HL-60/S4 treated with retinoic acid at 250 ng/mL for 4 days and 3 days (cell line): ENCODE data around the gene SLC39A12.

Source experiments
- in situ Hi-C: fragments of 300-500 bp; cut with MboI; formaldehyde crosslinking; loops from 2 replicates; pipeline ENCODE4 v1.7.0; 2022; ENCODE audit warnings: low sequenced_read_pairs

Gene SLC39A12

DNA sequence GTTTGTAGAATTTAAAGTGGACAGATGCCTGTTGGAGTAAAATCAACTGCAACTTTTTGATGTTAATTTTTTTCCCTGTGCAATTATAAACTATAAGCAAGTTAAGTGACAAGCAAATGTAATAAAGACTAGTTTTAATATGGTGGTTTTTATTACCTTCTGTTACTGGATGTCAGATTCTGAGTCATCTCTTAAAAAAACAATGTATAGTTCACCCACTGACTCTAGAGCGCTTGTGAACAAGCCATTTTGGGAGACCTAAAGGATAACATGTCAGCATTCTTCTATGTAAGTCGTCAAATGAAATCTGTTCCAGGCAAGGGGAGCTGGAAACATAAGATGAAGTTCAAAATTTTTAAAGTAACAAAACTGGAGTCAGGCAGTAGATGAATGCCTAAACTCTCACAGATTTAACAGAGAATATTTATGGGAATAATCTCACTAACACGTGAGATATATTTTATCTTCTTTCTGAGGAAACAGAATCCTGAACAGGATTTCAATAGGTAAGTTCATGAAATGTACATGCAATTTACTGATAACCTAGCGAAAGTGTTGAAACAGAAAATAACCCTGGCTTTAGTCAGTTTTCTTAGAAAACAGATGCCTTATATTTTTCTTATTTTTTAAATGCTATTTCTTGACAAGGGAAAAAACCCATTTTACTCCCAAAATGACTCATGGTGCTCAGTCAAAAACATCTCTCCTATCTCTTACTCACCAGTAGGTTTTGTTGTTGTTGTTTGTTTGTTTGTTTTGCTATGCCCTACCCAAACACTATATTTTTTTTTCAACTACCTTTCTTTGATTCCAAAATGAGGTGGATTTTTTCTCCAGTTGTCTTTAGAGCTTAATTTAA lies 91.7 kb downstream of the SLC39A12 start:
- in situ Hi-C loops, result no loop called here

DNA sequence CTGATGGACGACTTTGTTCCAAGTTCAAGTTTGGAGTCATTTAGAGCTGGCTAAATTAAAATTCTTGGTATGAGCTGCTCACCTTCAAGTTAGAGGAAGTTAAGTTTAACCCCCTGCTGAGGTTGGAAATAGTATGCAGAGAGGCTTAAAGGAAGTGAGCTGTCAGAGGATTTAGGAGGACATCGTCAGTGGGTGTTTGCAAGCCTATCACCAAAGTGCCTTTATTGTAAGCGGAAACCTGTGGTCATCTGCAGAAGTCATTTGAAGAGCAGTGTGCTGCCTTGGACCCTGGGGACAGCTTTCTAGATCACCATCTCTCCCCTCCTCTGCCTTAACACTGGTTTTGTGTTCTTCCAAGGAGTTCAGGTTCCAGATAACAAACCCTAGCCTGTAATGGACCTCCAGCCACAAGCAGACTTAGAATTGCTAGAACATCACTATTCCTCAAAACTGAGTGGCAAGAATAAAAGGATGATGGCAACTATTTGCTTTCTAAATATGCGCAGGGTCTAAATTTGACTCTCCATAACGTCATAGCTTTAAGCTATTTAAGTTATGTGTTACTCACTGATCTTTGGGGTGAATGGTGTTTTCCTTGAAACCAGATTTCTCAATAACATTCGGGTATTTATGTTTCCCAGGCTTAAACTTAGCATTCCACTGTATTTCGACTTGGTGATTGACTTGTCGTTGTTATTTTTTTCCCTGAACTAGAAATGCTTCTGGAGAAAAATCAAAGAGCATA lies 93.4 kb downstream of the SLC39A12 start:
- in situ Hi-C loops, result no loop called here

DNA sequence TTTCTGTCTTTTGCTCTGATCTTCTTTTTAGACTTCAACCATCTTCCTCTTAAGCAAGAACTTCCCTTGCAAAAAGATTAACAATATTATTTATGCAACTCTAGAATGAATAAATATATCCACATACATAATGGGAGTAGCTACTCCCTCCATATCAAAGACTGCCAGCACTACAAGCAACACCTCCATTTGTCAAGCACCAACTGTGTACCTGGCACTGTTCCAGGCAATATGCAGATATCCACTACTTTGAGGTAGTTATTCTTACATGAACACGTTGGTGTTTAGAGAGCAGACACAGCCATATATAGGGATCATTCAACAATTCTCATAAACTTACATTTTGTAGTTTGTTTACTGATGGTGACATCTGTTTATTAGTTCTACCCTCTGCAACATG lies 104.9 kb downstream of the SLC39A12 start:
- in situ Hi-C loops, result no loop called here

DNA sequence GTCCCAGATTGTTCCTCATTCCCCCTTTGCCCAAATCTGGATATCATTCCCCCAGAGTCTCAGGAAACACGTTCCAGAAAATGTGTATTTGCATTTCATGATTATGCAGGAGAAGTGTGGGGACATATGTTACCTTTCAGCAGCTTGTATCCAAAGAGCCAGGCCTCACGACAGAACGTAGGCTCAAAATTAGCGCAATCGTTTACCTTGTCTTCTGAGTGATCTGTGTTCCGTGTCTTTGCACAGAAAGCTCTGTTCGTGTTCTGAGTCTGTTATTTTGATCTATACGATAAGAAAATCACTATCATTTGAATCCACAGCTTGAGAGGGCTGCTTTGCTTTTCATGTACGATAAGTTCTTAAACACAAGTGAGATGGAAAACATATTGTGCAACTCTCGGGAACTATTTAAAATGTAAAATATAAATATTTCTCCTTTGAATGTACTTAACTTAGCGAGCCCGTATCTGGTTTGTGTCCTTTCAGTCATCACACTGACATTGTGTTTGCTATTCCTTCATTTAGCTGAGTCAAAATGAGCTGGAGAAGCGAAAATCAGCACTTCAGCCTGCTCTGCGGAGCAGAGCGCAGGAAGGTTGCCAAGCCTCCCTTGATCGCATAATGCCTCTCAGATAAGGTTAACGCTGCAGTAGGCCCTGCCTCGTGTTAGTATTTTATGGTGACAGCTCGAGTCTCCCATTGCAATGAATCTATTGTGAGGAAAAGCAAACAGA lies 108.3 kb downstream of the SLC39A12 start:
- in situ Hi-C loops, result no loop called here

- in situ Hi-C loops, result no loop called here
Measured at GRCh38 chr10:18066947-18067346, 115.2 kb downstream of the SLC39A12 start.

DNA sequence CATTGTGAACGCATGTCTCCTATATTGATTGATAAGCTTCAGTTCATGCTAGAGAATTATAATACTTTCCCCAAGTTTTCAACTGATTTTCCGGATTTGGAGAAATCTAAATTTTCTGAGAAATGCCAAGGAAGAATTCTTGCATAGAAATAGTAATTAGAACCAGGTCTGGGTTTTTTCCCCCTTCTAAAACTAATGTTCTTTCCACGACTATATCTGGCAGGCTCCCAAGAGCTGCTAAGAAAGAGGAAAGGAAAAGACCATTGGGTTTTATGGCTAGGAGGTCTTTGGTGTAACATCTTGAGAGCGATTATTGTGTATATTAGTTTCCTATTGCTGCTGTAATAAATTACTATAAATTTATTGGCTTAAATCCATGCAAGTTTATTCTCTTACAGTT lies 116.7 kb downstream of the SLC39A12 start:
- in situ Hi-C loops, result no loop called here

- in situ Hi-C loops, result no loop called here
Measured at GRCh38 chr10:18071591-18071990, 119.9 kb downstream of the SLC39A12 start.

DNA sequence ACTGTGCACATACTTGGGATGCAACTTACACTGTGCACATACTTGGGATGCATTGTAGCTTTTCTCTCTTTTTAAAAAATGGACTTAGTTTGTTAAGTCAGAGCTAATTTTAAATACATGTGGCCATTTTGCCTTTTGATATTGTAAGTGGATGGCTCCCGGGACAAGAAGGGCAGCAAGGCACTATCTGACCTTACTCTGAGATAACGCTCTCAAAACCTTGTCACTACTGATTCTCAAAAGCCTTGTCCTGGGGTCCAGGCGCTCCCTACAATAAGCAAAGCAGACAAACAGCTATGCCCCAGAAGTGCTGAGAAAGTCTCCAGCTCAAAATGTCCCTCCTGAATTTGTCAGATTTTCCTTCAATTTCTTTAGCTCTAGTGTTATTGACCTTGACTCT lies 121.6 kb downstream of the SLC39A12 start:
- in situ Hi-C loops, result no loop called here

GRCh38 chr10:18075881-18076280 lies 124.2 kb downstream of the SLC39A12 start:
- in situ Hi-C loops, result no loop called here

DNA sequence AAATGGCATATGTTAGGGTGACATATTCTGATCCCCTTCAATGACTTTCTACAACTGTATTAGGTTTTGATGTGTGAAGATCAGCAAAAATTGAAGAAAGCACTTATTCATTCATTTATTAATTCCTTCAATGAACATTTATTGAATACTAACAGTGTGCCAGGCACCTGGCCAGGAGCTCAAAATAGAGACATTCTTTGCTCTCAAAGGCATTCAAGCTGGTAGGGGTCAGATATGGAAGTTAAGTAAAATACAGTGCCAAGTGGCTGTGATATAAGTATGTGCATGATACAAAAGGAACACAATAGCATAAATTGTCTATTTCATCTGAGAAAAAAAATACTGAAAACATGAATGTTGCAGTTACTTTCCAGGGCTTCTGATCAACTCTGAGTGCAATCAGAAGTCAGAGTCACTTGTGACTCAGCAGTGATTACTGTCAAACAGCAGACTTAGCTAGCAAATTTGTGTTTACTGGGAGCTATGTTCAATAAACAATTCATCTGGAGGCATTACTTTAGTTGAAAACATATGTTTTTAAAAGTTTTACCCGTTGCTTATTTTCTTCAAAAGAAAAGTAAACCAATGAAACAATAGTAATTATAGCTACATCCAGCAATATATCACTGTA lies 128.1 kb downstream of the SLC39A12 start:
- in situ Hi-C loops, result no loop called here

DNA sequence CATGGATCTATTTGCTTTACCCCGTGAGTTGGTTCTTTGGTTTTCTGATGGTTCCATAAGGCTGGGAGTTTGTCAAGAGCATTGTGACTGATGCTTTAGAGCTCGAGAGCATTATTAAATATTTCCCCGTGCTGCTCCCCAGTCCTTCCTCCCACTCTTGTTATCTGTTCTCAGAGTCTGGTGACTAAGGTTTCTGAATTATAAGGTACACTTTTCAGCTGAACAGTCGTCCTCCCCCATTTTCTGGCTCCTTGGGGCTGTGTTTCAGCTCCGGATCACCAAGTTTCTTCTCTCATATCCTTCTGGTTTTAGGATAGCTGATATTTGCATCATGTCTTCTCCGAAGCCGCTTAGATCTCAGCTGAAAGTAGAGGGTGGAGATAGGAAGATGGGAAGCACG lies 130.7 kb downstream of the SLC39A12 start:
- in situ Hi-C loops, result no loop called here

- in situ Hi-C loops, result no loop called here
Measured at GRCh38 chr10:18085855-18086254, 134.1 kb downstream of the SLC39A12 start.

- in situ Hi-C loops, result no loop called here
Measured at GRCh38 chr10:18086746-18087145, 135.0 kb downstream of the SLC39A12 start.

- in situ Hi-C loops, result no loop called here
Measured at GRCh38 chr10:18087355-18087754, 135.6 kb downstream of the SLC39A12 start.
